GM19467 (cell line): ENCODE data around the gene HCAR1.
"Not testable (repeated sequence)": the region's sequence is repeated elsewhere in the genome, so short reads cannot be mapped to it uniquely, and the experiment has no call there.

ENCODE experiments used
- ATAC-seq: cut with Tn5 transposase; IDR thresholded peaks from one replicate; pipeline ENCODE4 v1.9.1; 2021; ENCODE audit warnings: mild to moderate bottlenecking, moderate library complexity; ENCODE audit not compliant: unreplicated experiment

Gene HCAR1

GRCh38 chr12:122721057-122721545, 9.5 kb downstream of the HCAR1 start:
- ATAC-seq = no peak

- ATAC-seq = not testable (repeated sequence)
Observed at GRCh38 chr12:122716658-122717057, 14.0 kb downstream of the HCAR1 start, which contains the start of gene HCAR3. HCAR3 (minus strand) TSS chr12:122716811; CDS start chr12:122716737, 74 bp downstream.

GRCh38 chr12:122715211-122715610, 15.4 kb downstream of the HCAR1 start:
- not testable (repeated sequence) for ATAC-seq

GRCh38 chr12:122713491-122714188, 17.0 kb downstream of the HCAR1 start:
- ATAC-seq = not testable (repeated sequence)

- not testable (repeated sequence) for ATAC-seq
Observed at GRCh38 chr12:122711266-122711665, 19.4 kb downstream of the HCAR1 start.

GRCh38 chr12:122710341-122710740, 20.3 kb downstream of the HCAR1 start:
- not testable (repeated sequence) for ATAC-seq

- ATAC-seq = not testable (repeated sequence)
Observed at GRCh38 chr12:122709287-122709686, 21.4 kb downstream of the HCAR1 start.

- ATAC-seq = not testable (repeated sequence)
Observed at GRCh38 chr12:122703841-122704240, 26.8 kb downstream of the HCAR1 start.

GRCh38 chr12:122702890-122703611, 27.6 kb downstream of the HCAR1 start, which contains the start of gene HCAR2:
HCAR2 (minus strand) TSS chr12:122703357; CDS start chr12:122703283, 74 bp downstream.
- ATAC-seq = not testable (repeated sequence)

GRCh38 chr12:122701481-122701880, 29.2 kb downstream of the HCAR1 start:
- not testable (repeated sequence) for ATAC-seq

GRCh38 chr12:122700038-122700710, 30.5 kb downstream of the HCAR1 start:
- ATAC-seq = not testable (repeated sequence)

- ATAC-seq = not testable (repeated sequence)
Observed at GRCh38 chr12:122696922-122697321, 33.7 kb downstream of the HCAR1 start.

- no peak for ATAC-seq
Observed at GRCh38 chr12:122691566-122691965, 39.1 kb downstream of the HCAR1 start.

- no peak for ATAC-seq
Observed at GRCh38 chr12:122688291-122688690, 42.4 kb downstream of the HCAR1 start.

GRCh38 chr12:122687086-122687485, 43.6 kb downstream of the HCAR1 start:
- no peak for ATAC-seq

GRCh38 chr12:122686538-122686937, 44.1 kb downstream of the HCAR1 start:
- no peak for ATAC-seq

- ATAC-seq = no peak
Observed at GRCh38 chr12:122684297-122684813, 46.3 kb downstream of the HCAR1 start.

- no peak for ATAC-seq
Observed at GRCh38 chr12:122681814-122682213, 48.8 kb downstream of the HCAR1 start.

GRCh38 chr12:122680989-122681388, 49.7 kb downstream of the HCAR1 start:
- not testable (repeated sequence) for ATAC-seq

GRCh38 chr12:122676781-122677180, 53.9 kb downstream of the HCAR1 start:
- not testable (repeated sequence) for ATAC-seq
